DND-41 (cell line): ENCODE results near the gene LCN1.

ENCODE experiments used
- ATAC-seq: fragments of 200-7000 bp; cut with Tn5 transposase; 3 replicates; pipeline ENCODE4 v1.9.1; 2021; ENCODE audit warnings: low read depth; ENCODE audit not compliant: insufficient read depth
- DNase-seq: peaks from one replicate; pipeline ENCODE4 v3.0.0-alpha.2; 2020
- H2AFZ ChIP-seq: 2 replicates; pipeline ENCODE4 v1.6.0; 2012; ENCODE audit warnings: low read depth, low read length
- H3K27ac ChIP-seq: 2 replicates; pipeline ENCODE4 v1.5.1; 2012; ENCODE audit warnings: low read length, inconsistent platforms
- H3K27me3 ChIP-seq: fragments of 200-600 bp; sonication (generic); 2 replicates; pipeline ENCODE4 v1.6.0; 2012; ENCODE audit warnings: low read length, mild to moderate bottlenecking, inconsistent platforms; ENCODE audit not compliant: insufficient read depth, poor library complexity
- H3K36me3 ChIP-seq: 2 replicates; pipeline ENCODE4 v1.5.1; 2012; ENCODE audit warnings: low read length, inconsistent platforms; ENCODE audit not compliant: insufficient read depth
- H3K4me1 ChIP-seq: 2 replicates; pipeline ENCODE4 v1.5.1; 2012; ENCODE audit warnings: mild to moderate bottlenecking, low read length; ENCODE audit not compliant: insufficient read depth
- H3K4me2 ChIP-seq: 2 replicates; pipeline ENCODE4 v1.6.0; 2012; ENCODE audit warnings: mild to moderate bottlenecking, moderate library complexity, low read length, inconsistent platforms; ENCODE audit not compliant: insufficient read depth
- H3K4me3 ChIP-seq, 2 experiments: fragments of 200-600 bp in 1 of 2; shearing (Covaris generic) in 1 of 2; 2 replicates each; pipeline ENCODE4 v1.5.1; 2012 to 2016; ENCODE audit warnings: inconsistent platforms in 2 of 2, low read length in 2 of 2, mild to moderate bottlenecking in 2 of 2, low read depth in 1 of 2, moderate library complexity in 1 of 2
- H3K79me2 ChIP-seq: 2 replicates; pipeline ENCODE4 v1.6.0; 2012; ENCODE audit warnings: low read length, inconsistent platforms; ENCODE audit not compliant: insufficient read depth
- H3K9ac ChIP-seq: 2 replicates; pipeline ENCODE4 v1.6.0; 2012; ENCODE audit warnings: low read depth, mild to moderate bottlenecking, inconsistent platforms, low read length, moderate library complexity
- H3K9me3 ChIP-seq: 2 replicates; pipeline ENCODE4 v1.5.1; 2012; ENCODE audit warnings: low read length, moderate library complexity, mild to moderate bottlenecking, inconsistent platforms; ENCODE audit not compliant: insufficient read depth, severe bottlenecking
- H4K20me1 ChIP-seq: 2 replicates; pipeline ENCODE4 v1.6.0; 2012; ENCODE audit warnings: low read length; ENCODE audit not compliant: insufficient read depth
- CTCF ChIP-seq: IDR thresholded peaks from 2 replicates; pipeline ENCODE4 v1.5.1; 2012; ENCODE audit warnings: borderline replicate concordance, low read length, moderate library complexity, mild to moderate bottlenecking; ENCODE audit not compliant: poor library complexity, severe bottlenecking; ENCODE audit errors: extremely low read depth
- EZH2 ChIP-seq: IDR thresholded peaks from 3 replicates; pipeline ENCODE4 v1.6.1; 2012; ENCODE audit warnings: borderline replicate concordance, low read depth, mild to moderate bottlenecking, moderate library complexity, low read length, inconsistent platforms; ENCODE audit not compliant: severe bottlenecking

The LCN1 gene

GRCh38 chr9:135563858-135564257, 42.6 kb downstream of the LCN1 start:
- ATAC-seq: no peak
- H3K9me3 ChIP-seq: no peaks in the 10 kb centered on the region
- H3K27ac ChIP-seq: no peak overlapping the region
- TF ChIP-seq CTCF (no peak), EZH2 (no peak)
- H2AFZ ChIP-seq: no peak overlapping the region
- no peak for DNase-seq
- no peaks in the 10 kb centered on the region for H3K27me3 ChIP-seq
- no peaks in the 10 kb centered on the region for H3K79me2 ChIP-seq
- no peaks in the 10 kb centered on the region for H3K36me3 ChIP-seq
- no peak overlapping the region for H3K4me2 ChIP-seq
- H4K20me1 ChIP-seq: no peaks in the 10 kb centered on the region
- H3K9ac ChIP-seq: no peak overlapping the region
- H3K4me1 ChIP-seq: no peaks in the 10 kb centered on the region
- H3K4me3 ChIP-seq: no peak overlapping the region

GRCh38 chr9:135565141-135565628, 43.9 kb downstream of the LCN1 start:
- no peak overlapping the region for H3K27ac ChIP-seq
- H3K4me2 ChIP-seq: no peak overlapping the region
- no peak overlapping the region for H2AFZ ChIP-seq
- H4K20me1 ChIP-seq: no peaks in the 10 kb centered on the region
- no peaks in the 10 kb centered on the region for H3K27me3 ChIP-seq
- no peaks in the 10 kb centered on the region for H3K79me2 ChIP-seq
- no peak overlapping the region for H3K9ac ChIP-seq
- H3K4me3 ChIP-seq: no peak overlapping the region
- no peaks in the 10 kb centered on the region for H3K4me1 ChIP-seq
- no peak for DNase-seq
- no peak for ATAC-seq
- TF ChIP-seq CTCF (no peak), EZH2 (no peak)
- H3K9me3 ChIP-seq: no peaks in the 10 kb centered on the region
- H3K36me3 ChIP-seq: no peaks in the 10 kb centered on the region

GRCh38 chr9:135565636-135566035, 44.4 kb downstream of the LCN1 start:
- Histone ChIP-seq H3K27ac (no peak overlapping the region), H3K9me3 (no peaks in the 10 kb centered on the region), H2AFZ (no peak overlapping the region), H3K36me3 (no peaks in the 10 kb centered on the region), H3K4me3 (no peak overlapping the region), H3K79me2 (no peaks in the 10 kb centered on the region), H3K27me3 (no peaks in the 10 kb centered on the region), H3K9ac (no peak overlapping the region), H4K20me1 (no peaks in the 10 kb centered on the region), H3K4me2 (no peak overlapping the region), H3K4me1 (no peaks in the 10 kb centered on the region)
- TF ChIP-seq EZH2 (no peak), CTCF (no peak)
- DNase-seq: no peak
- no peak for ATAC-seq

GRCh38 chr9:135566552-135566951, 45.3 kb downstream of the LCN1 start:
- Histone ChIP-seq H3K36me3 (no peaks in the 10 kb centered on the region), H2AFZ (no peak overlapping the region), H3K4me3 (no peak overlapping the region), H3K27me3 (no peaks in the 10 kb centered on the region), H3K27ac (no peak overlapping the region), H3K9me3 (no peaks in the 10 kb centered on the region), H3K9ac (no peak overlapping the region), H3K4me2 (no peak overlapping the region), H3K79me2 (no peaks in the 10 kb centered on the region), H3K4me1 (no peaks in the 10 kb centered on the region), H4K20me1 (no peaks in the 10 kb centered on the region)
- no peak for ATAC-seq
- DNase-seq: no peak
- TF ChIP-seq EZH2 (no peak), CTCF (no peak)
